ENCODE measurements around the gene AEBP1. TPM values are rescaled to one million over a fixed set of nuclear protein-coding genes. Genes with fewer than 3 reads are reported as not detected.

Gene AEBP1
- total RNA-seq, 1 donor from 2014 or later, result 422 TPM

DNA sequence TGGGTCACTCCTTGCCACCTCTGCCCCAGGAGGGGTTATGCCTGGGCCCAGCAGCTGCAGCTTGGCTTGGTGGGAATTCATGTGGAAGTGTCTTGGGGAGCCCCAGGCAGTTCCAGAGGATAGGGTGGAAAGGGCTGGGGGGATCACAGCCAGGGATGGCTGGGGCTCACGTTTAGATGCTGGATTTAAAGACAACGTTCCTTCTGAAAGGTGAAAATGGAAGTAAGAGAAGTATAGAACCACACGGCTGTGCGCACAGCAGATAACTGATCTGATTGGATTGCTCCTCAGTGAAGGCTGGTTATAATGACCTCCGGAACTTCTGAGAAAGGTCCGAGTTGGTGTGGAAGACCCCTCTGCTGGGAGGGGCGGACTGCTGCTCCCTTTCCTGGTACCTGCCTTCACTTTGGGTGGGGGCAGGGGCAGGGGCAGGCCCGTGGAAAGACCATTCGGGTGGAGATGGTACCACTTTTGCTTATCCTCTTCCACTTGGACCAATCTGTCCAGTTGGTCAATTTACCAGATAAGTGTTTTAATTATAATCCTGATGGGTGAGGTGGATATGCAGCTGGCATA is 44.9 kb downstream of the AEBP1 start:
- Mint-ChIP-seq H3K4me1 (ENCODE audit: low read depth) (no peaks in the 10 kb centered on the region), H3K36me3 (ENCODE audit: low read depth) (no peaks in the 10 kb centered on the region)

DNA sequence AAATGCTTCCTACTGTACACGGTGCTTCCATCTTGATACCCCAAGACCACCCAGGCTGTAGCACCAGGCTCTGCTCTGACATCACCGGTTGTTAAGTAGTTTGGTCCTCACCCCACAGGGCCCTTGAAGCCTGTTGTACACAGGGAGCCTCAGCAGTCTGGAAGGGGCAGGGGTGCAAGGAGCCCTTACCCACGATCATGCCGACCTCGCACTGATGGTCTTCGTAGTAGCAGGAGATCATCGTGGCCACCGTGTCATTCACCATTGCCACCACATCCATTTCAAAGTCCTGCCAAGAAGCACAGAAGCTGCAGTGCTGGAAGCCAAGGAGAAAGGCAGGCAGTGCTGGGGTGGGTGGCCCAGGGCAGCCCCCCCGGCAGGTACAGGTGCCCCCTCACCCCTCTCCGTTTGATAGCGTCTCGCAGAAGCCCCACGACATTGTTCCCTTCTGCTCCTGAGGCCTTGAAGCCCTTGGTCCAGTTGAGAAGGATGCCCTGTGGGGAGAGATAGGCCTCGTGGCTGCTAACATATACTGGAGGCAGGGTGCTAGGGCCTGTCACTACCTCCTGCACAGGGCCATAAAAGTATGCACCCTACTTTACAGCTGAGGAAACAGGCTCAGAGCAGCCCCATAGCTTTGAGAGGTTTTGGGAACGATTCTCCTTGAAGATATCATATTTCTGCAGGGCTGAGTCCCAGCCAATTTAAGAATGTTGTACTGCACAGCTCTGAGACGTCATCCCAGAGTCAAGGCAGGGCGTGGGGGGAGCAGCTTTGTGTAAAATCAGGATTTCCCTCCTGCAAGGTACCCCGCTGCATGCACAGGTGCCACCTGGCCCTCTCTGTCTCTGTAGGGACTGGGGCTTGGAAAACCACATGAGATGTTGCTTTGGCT is 45.7 kb downstream of the AEBP1 start:
- H3K4me1 Mint-ChIP-seq (ENCODE audit: low read depth), result no peaks in the 10 kb centered on the region
- no peaks in the 10 kb centered on the region for H3K9me3 Mint-ChIP-seq (ENCODE audit: low read depth)
- H3K4me3 Mint-ChIP-seq (ENCODE audit: unreplicated experiment), result no peak overlapping the region
- no peaks in the 10 kb centered on the region for H3K36me3 Mint-ChIP-seq (ENCODE audit: low read depth)
- DNase-seq (ENCODE audit: low spot score), result peak; percentile 81
- TF ChIP-seq CTCF (IDR thresholded peaks at IDR 0.05), result no peak
- no peak overlapping the region for H3K27ac Mint-ChIP-seq (ENCODE audit: unreplicated experiment)
- no peaks in the 10 kb centered on the region for H3K27me3 Mint-ChIP-seq (ENCODE audit: low read depth)

More for the DNA sequence above, 44.9 kb downstream of the AEBP1 start:
- no peaks in the 10 kb centered on the region for H3K9me3 Mint-ChIP-seq (ENCODE audit: low read depth)
- H3K4me3 Mint-ChIP-seq (ENCODE audit: unreplicated experiment), result no peak overlapping the region
- H3K27ac Mint-ChIP-seq (ENCODE audit: unreplicated experiment), result no peak overlapping the region
- no peak for DNase-seq (ENCODE audit: low spot score)
- no peaks in the 10 kb centered on the region for H3K27me3 Mint-ChIP-seq (ENCODE audit: low read depth)
- no peak for TF ChIP-seq CTCF (IDR thresholded peaks at IDR 0.05)

- H3K9me3 Mint-ChIP-seq (ENCODE audit: low read depth), result no peaks in the 10 kb centered on the region
- H3K27me3 Mint-ChIP-seq (ENCODE audit: low read depth), result no peaks in the 10 kb centered on the region
- no peak for DNase-seq (ENCODE audit: low spot score)
- H3K4me3 Mint-ChIP-seq (ENCODE audit: unreplicated experiment), result no peak overlapping the region
- no peak overlapping the region for H3K27ac Mint-ChIP-seq (ENCODE audit: unreplicated experiment)
- H3K36me3 Mint-ChIP-seq (ENCODE audit: low read depth), result no peaks in the 10 kb centered on the region
- no peak for TF ChIP-seq CTCF (IDR thresholded peaks at IDR 0.05)
- no peaks in the 10 kb centered on the region for H3K4me1 Mint-ChIP-seq (ENCODE audit: low read depth)
These were observed 46.3 kb downstream of the AEBP1 start for GRCh38 chr7:44150466-44150832.

DNA sequence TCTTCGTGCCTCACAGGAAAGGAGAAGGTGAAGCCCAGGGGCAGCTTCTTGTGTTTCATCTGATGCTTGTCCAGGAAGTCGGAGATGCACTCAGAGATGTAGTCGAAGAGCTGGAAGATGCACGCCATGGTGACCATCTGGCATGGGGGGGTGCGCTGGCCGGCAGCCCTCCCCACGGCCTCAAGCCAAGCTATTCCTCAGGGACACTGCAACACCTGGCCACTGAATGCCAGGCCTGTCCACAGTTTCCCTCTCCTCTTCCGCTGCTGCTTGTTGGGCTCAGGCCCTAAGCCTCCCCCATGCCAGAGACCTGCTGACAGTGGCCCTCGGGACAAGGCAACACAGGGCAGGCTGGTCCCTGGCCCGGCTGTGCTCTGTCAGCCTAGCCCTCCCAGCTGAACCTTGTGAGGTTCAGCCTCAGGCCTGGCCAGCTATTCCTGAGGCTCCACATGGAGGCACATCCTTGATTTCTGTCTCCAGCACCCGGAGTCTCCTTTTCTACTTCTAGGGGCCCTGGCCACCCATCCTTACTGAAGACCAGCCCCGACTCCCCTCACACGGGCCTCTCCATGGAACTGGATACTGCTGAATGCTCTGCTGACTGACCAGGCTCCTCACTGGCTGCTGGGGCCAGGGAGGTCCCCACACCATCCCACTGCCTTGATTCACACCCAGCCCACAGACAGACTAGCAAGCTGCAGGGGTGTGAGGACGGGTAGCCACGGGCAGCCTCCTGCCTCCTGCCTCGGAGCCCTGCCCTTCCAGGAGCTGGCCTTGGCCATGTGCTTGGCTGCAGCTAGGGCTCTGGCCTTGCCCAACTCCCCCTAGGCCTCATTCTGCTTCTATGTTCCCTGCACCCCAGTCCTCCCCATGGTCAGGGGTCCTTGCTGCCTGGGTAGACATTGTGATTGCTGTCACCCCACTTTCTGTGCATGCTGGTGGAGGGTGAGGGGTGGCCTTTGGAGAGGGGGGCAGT is 47.1 kb downstream of the AEBP1 start:
- H3K4me1 Mint-ChIP-seq (ENCODE audit: low read depth), result no peaks in the 10 kb centered on the region
- no peak for DNase-seq (ENCODE audit: low spot score)
- H3K9me3 Mint-ChIP-seq (ENCODE audit: low read depth), result no peaks in the 10 kb centered on the region
- H3K36me3 Mint-ChIP-seq (ENCODE audit: low read depth), result no peaks in the 10 kb centered on the region
- no peak overlapping the region for H3K4me3 Mint-ChIP-seq (ENCODE audit: unreplicated experiment)
- no peak for TF ChIP-seq CTCF (IDR thresholded peaks at IDR 0.05)
- no peak overlapping the region for H3K27ac Mint-ChIP-seq (ENCODE audit: unreplicated experiment)
- H3K27me3 Mint-ChIP-seq (ENCODE audit: low read depth), result no peaks in the 10 kb centered on the region

DNA sequence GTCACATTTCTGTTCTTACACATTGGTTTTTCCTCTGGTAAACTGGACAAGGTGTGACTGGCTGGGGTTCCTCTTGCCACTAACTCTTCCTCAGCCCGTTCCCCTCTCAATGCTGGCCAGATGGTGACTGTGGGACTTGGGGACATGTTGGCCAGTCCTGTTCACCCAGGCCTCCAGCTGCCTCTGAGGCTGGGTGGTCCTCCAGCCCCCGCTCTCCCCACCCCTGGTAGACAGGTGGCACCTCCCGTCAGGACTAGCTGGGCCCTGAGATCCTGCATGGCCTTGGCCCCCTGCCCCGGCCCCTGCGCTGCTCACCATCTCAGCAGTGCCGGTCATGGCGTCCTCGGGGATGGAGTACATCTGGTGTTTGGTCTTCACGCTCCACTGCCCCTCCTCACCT is 47.8 kb downstream of the AEBP1 start:
- no peak overlapping the region for H3K4me3 Mint-ChIP-seq (ENCODE audit: unreplicated experiment)
- DNase-seq (ENCODE audit: low spot score), result no peak
- H3K4me1 Mint-ChIP-seq (ENCODE audit: low read depth), result no peaks in the 10 kb centered on the region

More for the DNA sequence above, 47.8 kb downstream of the AEBP1 start:
- Mint-ChIP-seq H3K27ac (ENCODE audit: unreplicated experiment) (no peak overlapping the region), H3K9me3 (ENCODE audit: low read depth) (no peaks in the 10 kb centered on the region), H3K36me3 (ENCODE audit: low read depth) (no peaks in the 10 kb centered on the region), H3K27me3 (ENCODE audit: low read depth) (no peaks in the 10 kb centered on the region)
- TF ChIP-seq CTCF (IDR thresholded peaks at IDR 0.05), result no peak

All from chondrocyte (in vitro differentiated cells).